ENCODE results near the gene ANXA4.
A peak's percentile ranks its signal among the peaks of the same experiment; 100 is the strongest.
"Not testable (repeated sequence)": the region's sequence is repeated elsewhere in the genome, so short reads cannot be mapped to it uniquely, and the experiment has no call there.

ANXA4 gene

GRCh38 chr2:69779258-69780001, 37.5 kb downstream of the ANXA4 start:
- peak; percentile 18 for DNase-seq (ENCODE audit: low spot score)

DNA sequence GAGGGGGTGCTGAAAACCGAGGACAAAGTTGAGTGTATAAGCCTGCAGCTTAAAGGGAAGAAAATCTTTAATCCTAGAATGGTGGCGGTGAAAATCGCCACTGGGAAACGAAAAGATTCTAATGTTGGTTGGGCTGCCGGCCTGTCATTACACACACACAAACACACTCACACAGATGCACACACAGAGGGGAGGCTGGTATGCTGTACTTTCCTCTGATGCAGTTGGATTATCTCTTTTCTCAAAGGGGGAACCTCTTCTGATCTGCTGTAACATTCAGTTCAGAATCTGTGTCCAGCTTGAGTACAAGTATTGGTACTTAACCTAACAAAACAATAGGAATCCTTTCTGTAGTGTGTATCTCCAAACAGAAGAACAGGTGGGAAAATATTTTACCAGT, 39.0 kb downstream of the ANXA4 start:
- no peak for DNase-seq (ENCODE audit: low spot score)

DNA sequence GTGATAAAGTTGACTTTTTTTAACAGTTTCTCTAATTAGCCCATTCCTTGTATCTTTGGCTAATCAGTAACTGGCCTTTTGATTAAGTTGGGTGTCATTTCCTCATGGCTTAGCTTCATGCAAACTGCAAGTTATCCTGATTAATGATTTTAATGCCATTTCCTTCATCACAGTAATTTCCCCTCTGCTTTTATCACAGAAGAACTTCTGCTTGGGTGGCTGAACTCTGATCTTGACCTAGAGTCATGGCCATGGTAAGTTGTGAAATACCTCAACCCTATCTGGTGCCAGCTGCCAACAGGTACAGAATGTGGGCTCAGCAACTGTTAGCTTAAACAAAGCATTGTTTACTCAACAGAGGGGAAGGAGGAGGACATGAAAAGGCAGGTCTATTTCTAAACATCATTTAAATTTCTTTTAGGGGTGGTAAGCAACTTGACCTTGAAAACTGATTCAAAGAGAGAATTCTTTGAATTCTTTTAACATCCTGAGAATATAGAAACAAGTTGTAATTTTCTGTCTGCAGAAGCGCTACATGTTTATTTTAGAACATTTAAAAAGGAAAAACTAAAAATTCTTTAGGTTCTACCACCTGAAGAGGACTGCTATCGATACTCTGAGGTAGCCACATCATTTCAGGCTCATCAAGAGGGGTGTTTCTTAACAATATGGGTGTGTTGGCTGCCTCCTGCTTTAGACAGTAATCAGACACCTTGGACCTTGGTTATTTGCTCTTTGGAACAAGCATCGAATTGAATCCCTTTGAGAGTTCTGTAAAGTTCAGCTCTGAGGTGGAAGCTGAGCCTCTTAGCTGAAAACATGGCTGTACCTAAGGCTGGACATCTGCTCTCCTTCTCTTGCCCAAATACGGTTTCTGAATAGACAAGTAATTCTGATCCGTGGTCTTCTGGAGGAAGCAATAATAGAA, 39.7 kb downstream of the ANXA4 start:
- DNase-seq (ENCODE audit: low spot score): no peak

GRCh38 chr2:69784228-69784627, 42.3 kb downstream of the ANXA4 start:
- DNase-seq (ENCODE audit: low spot score): no peak

DNA sequence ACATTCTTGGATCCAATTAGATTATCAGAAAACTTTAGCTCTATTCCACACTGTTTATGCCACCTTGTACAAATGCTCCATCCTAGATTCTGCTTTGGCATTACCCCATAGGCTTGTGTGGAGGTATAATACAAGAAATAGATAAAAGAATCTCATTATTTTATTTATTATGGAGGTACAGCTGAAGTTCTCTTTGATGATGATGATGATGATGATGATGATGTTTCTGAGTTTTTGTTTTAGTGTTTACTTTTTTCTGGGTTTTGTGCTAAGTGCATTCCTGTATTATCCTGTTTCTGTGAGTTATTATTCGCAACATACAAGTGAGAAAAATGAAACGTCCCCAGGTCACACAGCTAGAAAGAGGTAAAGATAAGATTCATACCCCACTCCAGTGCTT, 43.4 kb downstream of the ANXA4 start:
- no peak for DNase-seq (ENCODE audit: low spot score)

DNA sequence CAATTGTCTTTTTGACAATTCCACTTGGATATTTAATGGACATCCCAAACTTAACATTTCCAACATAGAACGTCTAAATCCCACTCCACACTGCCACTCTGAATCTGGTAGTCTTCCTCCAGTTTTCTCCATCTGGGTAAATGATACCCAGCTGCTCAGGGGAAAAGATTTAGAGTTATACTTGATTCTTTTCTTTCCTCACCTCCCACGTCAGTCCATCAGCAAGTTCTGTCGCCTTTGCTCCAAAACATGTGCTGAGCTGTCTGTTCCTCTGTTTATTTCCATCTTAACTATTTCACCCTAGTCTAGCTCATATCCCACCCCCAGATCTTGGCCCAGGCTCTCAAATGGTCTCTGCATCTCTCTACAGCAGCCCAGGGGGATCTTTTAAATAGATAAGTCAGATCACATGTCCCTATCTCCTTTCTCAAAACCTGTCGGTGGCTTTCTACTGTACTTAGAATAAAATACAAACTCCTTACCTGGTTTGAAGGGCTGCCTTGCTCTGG, 44.2 kb downstream of the ANXA4 start:
- DNase-seq (ENCODE audit: low spot score): no peak

- peak; percentile 92 for DNase-seq (ENCODE audit: low spot score)
Measured at GRCh38 chr2:69789175-69789721, 47.3 kb downstream of the ANXA4 start.

DNA sequence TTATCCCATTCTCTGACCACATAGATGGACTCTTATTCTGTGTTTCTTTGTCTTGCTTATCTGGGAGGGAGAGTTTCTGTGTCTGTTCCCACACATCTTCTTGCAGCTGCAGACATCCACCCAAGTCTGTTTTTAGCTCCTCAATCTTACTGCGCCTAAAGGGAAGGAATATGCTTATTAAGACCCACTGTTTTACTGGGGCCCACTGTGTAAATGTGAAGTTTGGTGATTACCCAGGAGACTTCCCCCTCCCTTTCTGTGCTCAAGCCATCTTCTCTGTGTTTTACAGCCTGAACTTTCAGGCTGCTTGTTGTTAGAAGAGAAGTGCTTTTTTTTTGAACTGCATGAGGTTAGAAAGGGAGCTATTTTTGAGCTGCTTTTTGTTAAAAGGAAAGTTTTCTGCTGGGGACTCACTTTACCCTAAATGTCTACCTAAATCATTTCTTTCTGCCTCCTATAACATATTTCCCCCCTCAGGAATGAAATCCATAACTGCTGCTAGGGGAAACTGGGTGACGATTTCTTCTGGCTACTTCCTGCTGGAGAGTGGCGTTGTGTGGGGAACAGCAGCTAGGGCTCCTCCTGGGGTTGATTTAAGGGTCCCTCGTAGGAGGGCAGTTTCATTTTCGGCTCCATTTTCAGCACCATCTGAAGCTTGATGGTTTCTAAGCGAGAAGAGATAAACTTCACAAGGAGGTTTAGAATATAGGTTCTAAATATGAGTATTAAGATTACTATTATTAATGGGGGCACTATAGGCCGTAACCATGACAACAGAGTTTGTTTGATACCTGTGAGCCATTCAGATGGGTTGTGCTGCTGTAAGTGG, 48.1 kb downstream of the ANXA4 start:
- DNase-seq (ENCODE audit: low spot score): no peak

DNA sequence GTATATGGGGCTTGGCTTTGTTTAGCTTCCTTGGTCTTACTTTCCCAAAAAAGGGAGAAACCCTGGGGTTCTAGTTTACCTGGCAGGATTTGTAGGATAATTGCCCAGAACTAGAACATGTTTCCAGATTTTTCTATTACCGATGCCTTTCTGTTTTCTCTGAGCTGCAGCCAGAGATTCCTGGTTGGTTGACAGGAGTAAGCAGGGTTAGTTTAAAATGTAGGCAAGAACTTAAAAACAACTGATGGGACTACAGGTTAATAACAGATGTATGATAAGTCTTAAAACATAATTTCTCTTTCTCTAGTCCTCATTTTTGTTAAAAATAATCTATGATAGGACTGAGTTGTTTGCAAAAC, 48.6 kb downstream of the ANXA4 start:
- no peak for DNase-seq (ENCODE audit: low spot score)

- DNase-seq (ENCODE audit: low spot score): no peak
Measured at GRCh38 chr2:69791045-69791444, 49.1 kb downstream of the ANXA4 start.

DNA sequence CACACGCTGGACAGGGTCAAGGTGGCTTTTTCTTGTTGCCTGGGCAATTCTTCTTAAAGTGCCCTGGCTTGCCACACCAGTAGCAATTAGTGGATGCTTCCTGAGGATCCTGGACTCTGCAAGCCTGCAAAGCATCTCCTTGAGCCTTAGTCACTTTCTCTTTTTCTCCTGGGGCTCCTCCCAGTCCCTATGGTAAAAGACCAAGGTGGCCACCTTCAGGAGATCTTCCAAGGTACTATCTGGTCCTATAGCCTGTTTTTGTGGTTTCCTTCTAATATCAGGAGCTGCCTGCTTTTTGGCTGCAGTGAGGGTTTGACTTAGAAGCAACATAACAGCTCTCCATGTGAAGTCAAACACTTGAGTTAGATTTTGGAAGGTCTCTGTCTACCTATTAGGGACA, 54.2 kb downstream of the ANXA4 start:
- no peak for DNase-seq (ENCODE audit: low spot score)

- no peak for DNase-seq (ENCODE audit: low spot score)
Measured at GRCh38 chr2:69797235-69797634, 55.3 kb downstream of the ANXA4 start.

- DNase-seq (ENCODE audit: low spot score): no peak
Measured at GRCh38 chr2:69797836-69798289, 55.9 kb downstream of the ANXA4 start.

GRCh38 chr2:69798290-69798908, 56.5 kb downstream of the ANXA4 start:
- DNase-seq (ENCODE audit: low spot score): peak; percentile 48

- DNase-seq (ENCODE audit: low spot score): no peak
Measured at GRCh38 chr2:69798909-69799526, 57.1 kb downstream of the ANXA4 start.

DNA sequence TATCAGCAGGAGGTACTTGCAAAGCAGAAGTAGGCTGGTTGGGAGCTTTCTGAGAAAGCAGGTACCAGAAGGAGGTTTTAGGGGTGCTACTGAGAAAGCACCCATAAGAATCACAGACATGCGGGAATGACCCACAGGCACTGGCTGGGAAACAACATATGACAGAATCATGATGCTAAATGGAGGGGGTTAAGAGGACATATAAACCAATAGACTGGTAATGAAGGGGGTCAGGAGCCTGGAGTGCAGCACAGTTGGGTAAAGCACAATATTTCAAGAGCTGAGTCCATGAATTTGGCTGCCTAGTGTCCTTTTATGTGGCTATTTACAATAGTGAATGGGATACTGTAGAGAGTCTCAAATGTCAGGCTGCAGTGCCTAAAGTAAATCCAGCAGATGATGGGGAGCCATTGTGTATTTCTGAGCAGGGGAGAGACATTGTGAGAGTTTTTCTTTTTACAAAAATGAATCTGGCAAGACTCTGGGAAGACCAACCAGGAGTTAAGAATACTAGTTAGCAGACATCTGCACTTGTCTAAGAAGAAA, 59.9 kb downstream of the ANXA4 start:
- no peak for DNase-seq (ENCODE audit: low spot score)

DNA sequence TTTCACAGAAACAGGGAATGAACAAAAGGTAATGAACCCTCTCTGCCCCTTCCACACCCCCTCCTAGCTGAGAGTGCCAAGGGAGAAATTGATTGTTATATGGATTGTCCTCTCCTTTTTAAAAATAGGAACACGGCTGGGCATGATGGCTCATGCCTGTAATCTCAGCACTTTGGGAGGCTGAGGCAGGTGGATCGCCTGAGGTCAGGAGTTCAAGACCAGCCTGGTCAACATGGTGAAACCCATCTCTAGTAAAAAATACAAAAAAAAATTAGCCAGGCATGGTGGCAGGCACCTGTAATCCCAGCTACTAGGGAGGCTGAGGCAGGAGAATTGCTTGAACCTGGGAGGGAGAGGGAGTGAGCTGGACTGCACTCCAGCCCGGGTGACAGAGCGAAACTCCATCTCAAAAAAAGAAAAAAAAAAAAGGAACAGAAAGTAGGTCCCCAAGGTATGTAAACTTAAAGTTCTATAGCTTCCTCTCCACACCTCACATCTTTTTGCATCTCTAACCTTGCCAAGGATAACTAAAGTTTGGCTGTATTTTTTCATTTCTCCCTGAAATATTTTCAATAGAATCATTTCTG, 60.9 kb downstream of the ANXA4 start:
- DNase-seq (ENCODE audit: low spot score): not testable (repeated sequence)

GRCh38 chr2:69804416-69804815, 62.5 kb downstream of the ANXA4 start:
- DNase-seq (ENCODE audit: low spot score): no peak

DNA sequence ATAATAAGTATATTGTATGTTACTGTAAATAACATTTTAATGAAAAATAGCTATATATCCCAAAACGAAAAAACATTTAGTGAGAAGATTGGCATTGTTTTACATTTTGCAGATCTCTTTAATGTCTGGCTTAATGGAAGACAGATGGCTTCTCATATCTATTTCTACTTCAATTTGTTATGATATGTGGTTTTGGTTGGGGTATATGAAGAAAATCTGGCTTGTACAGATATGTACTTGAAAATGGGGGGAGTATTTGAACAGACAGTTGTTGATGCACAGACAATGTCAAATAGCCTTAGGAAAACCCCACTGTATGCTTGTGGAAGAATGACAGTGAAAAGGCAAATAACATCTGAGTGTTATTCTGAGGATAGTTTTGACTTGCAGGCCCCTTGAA, 64.0 kb downstream of the ANXA4 start:
- no peak for DNase-seq (ENCODE audit: low spot score)

All from AG08395 (cell line).